Ovary (tissue), 9 donors: ENCODE results near the gene FOXI1. TPM values are rescaled to one million over a fixed set of nuclear protein-coding genes. Genes with fewer than 3 reads are reported as not detected.
"Not testable (repeated sequence)": the region's sequence is repeated elsewhere in the genome, so short reads cannot be mapped to it uniquely, and the experiment has no call there.

Experiments used
- DNase-seq, 5 donors: peaks; one replicate each; pipeline ENCODE4 v3.0.0-alpha.2; 2019 to 2020
- H3K27ac ChIP-seq, 2 donors: fragments of 200-600 bp; one replicate each; pipeline versions ENCODE4 v1.5.1 to v1.8.0; 2019 to 2022
- H3K27me3 ChIP-seq: fragments of 200-600 bp; one replicate; pipeline ENCODE4 v1.8.0; 2022
- H3K36me3 ChIP-seq: fragments of 200-600 bp; sonication (generic); one replicate; pipeline ENCODE4 v1.5.1; 2019
- H3K4me1 ChIP-seq: one replicate; pipeline ENCODE4 v1.8.1; 2013; ENCODE audit warnings: mild to moderate bottlenecking, moderate library complexity; ENCODE audit not compliant: insufficient read depth
- H3K4me3 ChIP-seq: fragments of 200-600 bp; sonication (generic); one replicate; pipeline ENCODE4 v1.5.1; 2017
- H3K9me3 ChIP-seq, 2 donors: fragments of 200-600 bp in 1 of 2; sonication (generic) in 1 of 2; one replicate each; pipeline versions ENCODE4 v1.5.1 to v1.8.1; 2013 to 2019; ENCODE audit warnings: mild to moderate bottlenecking in 1 of 2, moderate library complexity in 1 of 2
- EP300 ChIP-seq: sonication (generic); formaldehyde crosslinking; IDR thresholded peaks from one replicate; pipeline ENCODE4 v1.6.1; 2017; ENCODE audit warnings: antibody characterized with exemption
- POLR2A ChIP-seq: fragments of 450-650 bp; IDR thresholded peaks from one replicate; pipeline ENCODE4 v1.6.1; 2017; ENCODE audit warnings: antibody characterized with exemption, mild to moderate bottlenecking, moderate library complexity
- WGBS, 3 donors: extraction: QIAGEN DNeasy Blood & Tissue Kit in 1 of 3; methylation state at CpG; one replicate each; pipeline versions ENCODE4 v1.1.5 to v1.1.7; 2013 to 2017; 5-methylcytosine and 5-hydroxymethylcytosine counted together
- intact Hi-C, 4 donors: fragments of 100-400 bp; cut with DNase I; formaldehyde crosslinking; loops; one replicate each; pipeline versions ENCODE4 v1.11.0 to v1.15.1; 2022 to 2023
- polyA plus RNA-seq, 2 donors: library from polyadenylated mRNA; stranded (reverse); fragments of 200-250 nt in 1 of 2; fragments of 350-450 nt in 1 of 2; fragmentation: Illumina TruSeq in 1 of 2; extraction: RNeasy Lipid Tissue Mini Kit (QIAGEN cat#74804) in 1 of 2; gene quantifications; one replicate each; pipeline ENCODE4 v1.2.3, GENCODE V29; 2013 to 2014
- total RNA-seq, 7 donors: library from RNA; depleted of rRNA in 2 of 7; stranded (reverse); fragments of >200 nt in 2 of 7; fragmentation: NEBNext Ultra II Directional in 3 of 7; extraction: Animal tissue kit (Norgen Biotek cat#: 25700) in 3 of 7; gene quantifications; one replicate each; pipeline versions ENCODE4 v1.1.0 to v1.2.4, GENCODE V29; 2016 to 2023
- TF ChIP-seq, protein P1 (sequence below), 3 donors: fragments of 450-650 bp in 2 of 3; fragments of 200-600 bp in 1 of 3; IDR thresholded peaks; one replicate each; pipeline versions ENCODE4 v1.5.1 to v1.8.0; 2016 to 2022; ENCODE audit warnings: antibody characterized with exemption in 3 of 3, mild to moderate bottlenecking in 1 of 3
- donor health status: DM: no; HTN: no; CAD: no; lungs with moderate emphysema.
- donor health status: DM: no; HTN: no; CAD: no.
- donor health status: Bipolar disorder and iron deficiency.
- donor health status: DM: yes; HTN: yes; CAD: no.
- donor health status: DM: no; HTN: no; CAD: no.
- donor health status: DM: yes; HTN: yes; CAD: no.

Gene FOXI1
- total and polyA plus RNA-seq, 9 donors = not detected

DNA sequence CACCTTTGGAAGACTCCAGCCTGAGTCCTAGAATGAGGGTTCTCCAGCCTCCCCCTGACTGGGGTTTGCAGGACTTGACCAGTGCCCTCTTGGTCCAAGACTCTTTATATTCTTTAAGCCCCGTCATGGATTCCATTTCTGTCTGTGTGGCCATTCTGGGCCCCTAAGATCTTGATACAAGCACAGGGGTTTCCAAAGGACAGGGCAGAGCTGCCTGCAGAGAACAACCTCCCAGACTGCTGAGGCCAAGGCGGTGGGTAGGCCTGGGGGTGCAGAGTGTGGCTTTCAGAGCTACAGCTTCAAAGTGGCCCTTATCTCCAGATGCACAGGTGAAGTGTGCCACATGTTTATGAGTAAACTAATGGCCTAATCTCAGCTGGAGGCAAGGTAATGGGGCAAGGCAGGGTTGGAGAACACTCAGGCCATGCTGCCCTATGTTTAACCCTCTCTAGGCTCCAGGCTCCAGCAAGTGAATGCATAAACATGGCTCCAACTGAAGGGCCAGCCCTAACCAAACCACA is 32.1 kb downstream of the FOXI1 start:
- H3K27me3 ChIP-seq = no peaks in the 10 kb centered on the region
- peaks cover 0 to 3% of the 10 kb centered on the region in 2 donors for H3K9me3 ChIP-seq
- intact Hi-C loops = no loop called here
- H3K4me1 ChIP-seq = no peaks in the 10 kb centered on the region
- no peak overlapping the region for H3K4me3 ChIP-seq
- H3K36me3 ChIP-seq = no peaks in the 10 kb centered on the region
- 79 to 95% (median 81%) methylated on average over 2 of the region's 2 CpGs for WGBS, 3 donors
- no peak for TF ChIP-seq POLR2A
- TF ChIP-seq, protein P1, sequence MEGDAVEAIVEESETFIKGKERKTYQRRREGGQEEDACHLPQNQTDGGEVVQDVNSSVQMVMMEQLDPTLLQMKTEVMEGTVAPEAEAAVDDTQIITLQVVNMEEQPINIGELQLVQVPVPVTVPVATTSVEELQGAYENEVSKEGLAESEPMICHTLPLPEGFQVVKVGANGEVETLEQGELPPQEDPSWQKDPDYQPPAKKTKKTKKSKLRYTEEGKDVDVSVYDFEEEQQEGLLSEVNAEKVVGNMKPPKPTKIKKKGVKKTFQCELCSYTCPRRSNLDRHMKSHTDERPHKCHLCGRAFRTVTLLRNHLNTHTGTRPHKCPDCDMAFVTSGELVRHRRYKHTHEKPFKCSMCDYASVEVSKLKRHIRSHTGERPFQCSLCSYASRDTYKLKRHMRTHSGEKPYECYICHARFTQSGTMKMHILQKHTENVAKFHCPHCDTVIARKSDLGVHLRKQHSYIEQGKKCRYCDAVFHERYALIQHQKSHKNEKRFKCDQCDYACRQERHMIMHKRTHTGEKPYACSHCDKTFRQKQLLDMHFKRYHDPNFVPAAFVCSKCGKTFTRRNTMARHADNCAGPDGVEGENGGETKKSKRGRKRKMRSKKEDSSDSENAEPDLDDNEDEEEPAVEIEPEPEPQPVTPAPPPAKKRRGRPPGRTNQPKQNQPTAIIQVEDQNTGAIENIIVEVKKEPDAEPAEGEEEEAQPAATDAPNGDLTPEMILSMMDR (IDR thresholded peaks at IDR 0.05) = no peak
- no peak for TF ChIP-seq EP300
- H3K27ac ChIP-seq = no peak overlapping the region
- DNase-seq = no peak

DNA sequence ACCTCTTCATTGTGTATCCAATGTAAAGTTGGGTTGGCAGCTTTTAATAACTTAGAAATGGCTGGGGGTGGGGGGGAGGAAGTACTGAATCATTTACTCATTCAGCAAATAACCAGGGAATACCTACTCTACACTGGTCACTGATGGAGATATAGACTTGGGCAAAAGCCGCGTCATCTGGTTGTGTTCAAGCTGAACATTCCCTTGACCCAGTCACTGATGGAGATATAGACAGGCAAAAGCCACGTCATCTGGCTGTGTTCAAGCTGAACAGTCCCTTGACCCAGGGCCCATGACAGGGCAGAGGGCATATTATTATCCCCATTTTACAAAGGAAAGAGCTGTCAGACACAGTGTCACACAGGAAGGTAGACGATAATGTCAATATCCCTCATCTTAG is 32.6 kb downstream of the FOXI1 start:
- intact Hi-C loops = no loop called here
- Histone ChIP-seq H3K27ac (no peak overlapping the region), H3K36me3 (no peaks in the 10 kb centered on the region), H3K27me3 (no peaks in the 10 kb centered on the region), H3K4me1 (no peaks in the 10 kb centered on the region), H3K9me3 (peaks cover 0 to 3% of the 10 kb centered on the region in 2 donors), H3K4me3 (no peak overlapping the region)
- 88 to 93% (median 90%) methylated on average over 4 of the region's 4 CpGs for whole genome bisulfite sequencing, 3 donors
- TF ChIP-seq POLR2A = no peak
- TF ChIP-seq EP300 = no peak
- TF ChIP-seq, protein P1 (IDR thresholded peaks at IDR 0.05) = no peak
- no peak for DNase-seq

- Histone ChIP-seq H3K36me3 (no peaks in the 10 kb centered on the region), H3K9me3 (peaks cover 0 to 3% of the 10 kb centered on the region in 2 donors), H3K4me3 (no peak overlapping the region), H3K27ac (no peak overlapping the region), H3K27me3 (no peaks in the 10 kb centered on the region), H3K4me1 (no peaks in the 10 kb centered on the region)
- no peak for DNase-seq
- 76 to 79% (median 78%) methylated on average over 9 of the region's 9 CpGs for WGBS, 3 donors
- intact Hi-C loops = no loop called here
- no peak for TF ChIP-seq EP300
- TF ChIP-seq POLR2A = no peak
- TF ChIP-seq, protein P1 (IDR thresholded peaks at IDR 0.05) = no peak
Observed at GRCh38 chr5:170139786-170140335, 34.2 kb downstream of the FOXI1 start.

DNA sequence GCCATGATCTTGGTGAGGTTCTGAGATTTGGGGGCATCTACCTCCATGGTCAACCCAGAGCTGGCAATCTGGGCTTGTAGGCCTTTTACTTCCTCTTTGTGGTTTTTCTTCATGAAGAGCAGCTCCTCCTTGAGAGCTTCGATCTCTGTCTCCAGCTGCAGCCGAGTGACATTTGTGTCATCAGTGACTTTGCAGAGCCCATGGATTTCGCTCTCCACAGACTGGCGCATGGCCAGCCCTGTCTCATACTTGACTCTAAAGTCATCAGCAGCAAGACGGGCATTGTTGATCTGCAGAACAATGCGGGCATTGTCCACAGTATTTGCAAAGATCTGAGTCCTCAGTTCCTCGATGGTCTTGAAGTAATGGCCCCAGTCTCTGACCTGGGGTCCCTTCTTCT is 35.5 kb downstream of the FOXI1 start:
- H3K27me3 ChIP-seq, H3K9me3 ChIP-seq, H3K4me3 ChIP-seq, H3K27ac ChIP-seq, H3K4me1 ChIP-seq, DNase-seq, intact Hi-C loops, H3K36me3 ChIP-seq: not testable (repeated sequence)
- 92 to 94% (median 93%) methylated on average over 7 of the region's 7 CpGs for WGBS, 3 donors

DNA sequence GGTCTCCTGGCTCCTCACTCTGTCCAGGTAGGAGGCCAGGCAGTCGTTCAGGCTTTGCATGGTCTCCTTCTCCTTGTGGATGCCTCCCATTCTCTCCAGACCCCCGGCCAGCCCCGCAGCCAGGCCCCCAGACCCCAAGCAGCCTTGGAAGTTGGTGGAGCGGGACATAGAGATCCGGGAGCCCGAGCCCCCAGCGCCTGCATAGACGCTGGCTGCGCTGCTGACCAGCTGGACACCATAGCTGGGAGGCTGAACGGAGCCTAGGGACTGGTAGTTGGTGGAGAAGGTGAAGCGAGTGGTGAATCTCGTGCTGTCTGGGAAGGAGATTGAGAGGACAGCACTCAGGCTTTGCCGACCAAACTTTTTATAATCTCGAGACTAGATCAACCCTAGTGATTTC is 35.9 kb downstream of the FOXI1 start:
- Histone ChIP-seq H3K4me3 (no peak overlapping the region), H3K27ac (no peak overlapping the region), H3K4me1 (no peaks in the 10 kb centered on the region), H3K27me3 (no peaks in the 10 kb centered on the region), H3K9me3 (peaks cover 0 to 3% of the 10 kb centered on the region in 2 donors), H3K36me3 (no peaks in the 10 kb centered on the region)
- WGBS, 3 donors = 86 to 92% (median 92%) methylated on average over 14 of the region's 14 CpGs
- DNase-seq = no peak
- TF ChIP-seq POLR2A (no peak), EP300 (no peak)
- TF ChIP-seq, protein P1 (IDR thresholded peaks at IDR 0.05) = no peak
- intact Hi-C loops = no loop called here
